ENCODE data around the gene SH3RF3.

DNA sequence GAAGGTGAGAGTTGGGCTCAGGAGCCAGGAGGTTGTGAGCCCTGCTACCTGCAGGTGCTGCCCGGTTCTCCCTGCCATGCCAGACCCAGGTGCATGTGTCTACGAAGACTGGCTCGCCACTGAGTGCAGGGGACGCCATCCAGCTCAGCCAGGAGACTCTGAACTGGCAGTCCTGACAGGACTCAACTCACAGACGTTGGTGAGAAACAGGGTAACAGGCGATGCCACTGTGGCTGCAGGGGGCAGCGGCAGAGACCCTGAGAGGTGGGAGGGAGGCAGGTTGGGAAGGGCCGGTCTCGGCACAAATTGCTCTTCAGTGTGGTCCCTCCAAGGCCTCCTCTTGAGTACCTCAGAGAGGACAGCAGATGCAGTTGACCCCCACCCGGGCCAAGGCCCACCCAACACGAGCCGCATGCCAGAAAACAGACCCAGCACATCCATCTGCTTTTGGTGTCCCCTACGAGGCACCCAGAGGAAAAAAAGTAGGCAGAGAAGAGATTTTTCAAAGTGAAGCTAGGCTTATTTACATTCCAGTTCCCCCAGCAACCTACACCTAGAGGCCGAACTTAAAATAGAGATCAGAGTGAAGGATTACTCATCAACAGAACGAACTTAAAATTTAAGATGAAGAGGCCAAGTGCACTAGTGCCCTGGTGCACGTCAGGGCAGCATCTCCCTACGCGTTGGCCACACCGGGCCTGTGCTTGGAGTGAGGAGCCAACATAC lies 300.0 kb downstream of the SH3RF3 start:
- TF ChIP-seq, protein P1, sequence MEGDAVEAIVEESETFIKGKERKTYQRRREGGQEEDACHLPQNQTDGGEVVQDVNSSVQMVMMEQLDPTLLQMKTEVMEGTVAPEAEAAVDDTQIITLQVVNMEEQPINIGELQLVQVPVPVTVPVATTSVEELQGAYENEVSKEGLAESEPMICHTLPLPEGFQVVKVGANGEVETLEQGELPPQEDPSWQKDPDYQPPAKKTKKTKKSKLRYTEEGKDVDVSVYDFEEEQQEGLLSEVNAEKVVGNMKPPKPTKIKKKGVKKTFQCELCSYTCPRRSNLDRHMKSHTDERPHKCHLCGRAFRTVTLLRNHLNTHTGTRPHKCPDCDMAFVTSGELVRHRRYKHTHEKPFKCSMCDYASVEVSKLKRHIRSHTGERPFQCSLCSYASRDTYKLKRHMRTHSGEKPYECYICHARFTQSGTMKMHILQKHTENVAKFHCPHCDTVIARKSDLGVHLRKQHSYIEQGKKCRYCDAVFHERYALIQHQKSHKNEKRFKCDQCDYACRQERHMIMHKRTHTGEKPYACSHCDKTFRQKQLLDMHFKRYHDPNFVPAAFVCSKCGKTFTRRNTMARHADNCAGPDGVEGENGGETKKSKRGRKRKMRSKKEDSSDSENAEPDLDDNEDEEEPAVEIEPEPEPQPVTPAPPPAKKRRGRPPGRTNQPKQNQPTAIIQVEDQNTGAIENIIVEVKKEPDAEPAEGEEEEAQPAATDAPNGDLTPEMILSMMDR (IDR thresholded peaks at IDR 0.05): no peak
- no peak for TF ChIP-seq POLR2A (IDR thresholded peaks at IDR 0.05)
- TF ChIP-seq POLR2AphosphoS5 (IDR thresholded peaks at IDR 0.05; ENCODE audit: insufficient read depth in 1 of 2, low read depth in 1 of 2): no peak

Data from vagina (tissue), 2 donors.